HG03060 (cell line): ENCODE results near the gene CDH12.

Experiments used
- ATAC-seq: cut with Tn5 transposase; IDR thresholded peaks from one replicate; pipeline ENCODE4 v1.9.1; 2021; ENCODE audit warnings: low read depth, moderate number of reproducible peaks; ENCODE audit not compliant: unreplicated experiment

Gene CDH12

GRCh38 chr5:21802100-21802499 is 1051.0 kb downstream of the CDH12 start:
- no peak for ATAC-seq

GRCh38 chr5:21792748-21793147 is 1060.4 kb downstream of the CDH12 start:
- no peak for ATAC-seq

GRCh38 chr5:21791304-21791703 is 1061.8 kb downstream of the CDH12 start:
- ATAC-seq, result no peak

GRCh38 chr5:21784487-21784886 is 1068.7 kb downstream of the CDH12 start:
- ATAC-seq, result no peak

- no peak for ATAC-seq
Observed at GRCh38 chr5:21783074-21783679, 1070.0 kb downstream of the CDH12 start.

- no peak for ATAC-seq
Observed at GRCh38 chr5:21776466-21776865, 1076.7 kb downstream of the CDH12 start.

GRCh38 chr5:21774801-21775200 is 1078.3 kb downstream of the CDH12 start:
- no peak for ATAC-seq

- no peak for ATAC-seq
Observed at GRCh38 chr5:21774281-21774680, 1078.9 kb downstream of the CDH12 start.

- ATAC-seq, result no peak
Observed at GRCh38 chr5:21773456-21773855, 1079.7 kb downstream of the CDH12 start.

GRCh38 chr5:21765406-21765805 is 1087.7 kb downstream of the CDH12 start:
- no peak for ATAC-seq

- no peak for ATAC-seq
Observed at GRCh38 chr5:21739096-21739495, 1114.0 kb downstream of the CDH12 start.

- no peak for ATAC-seq
Observed at GRCh38 chr5:21723500-21723899, 1129.6 kb downstream of the CDH12 start.

- no peak for ATAC-seq
Observed at GRCh38 chr5:21711866-21712758, 1141.0 kb downstream of the CDH12 start.

- no peak for ATAC-seq
Observed at GRCh38 chr5:21709770-21710169, 1143.4 kb downstream of the CDH12 start.

- ATAC-seq, result no peak
Observed at GRCh38 chr5:21704974-21705668, 1148.0 kb downstream of the CDH12 start.

- ATAC-seq, result peak; percentile 49
Observed at GRCh38 chr5:21701317-21701716, 1151.8 kb downstream of the CDH12 start.
